ENCODE data around the gene CD8B2. TPM values are rescaled to one million over a fixed set of nuclear protein-coding genes. Genes with fewer than 3 reads are reported as not detected.
"Not testable (repeated sequence)": the region's sequence is repeated elsewhere in the genome, so short reads cannot be mapped to it uniquely, and the experiment has no call there.

The CD8B2 gene
- 0.23 TPM for polyA plus RNA-seq (ENCODE audit: insufficient read length)
- long read RNA-seq, donor 1 = 0 reads
- long read RNA-seq, donor 2 = 0 reads
- long read RNA-seq, donor 3 = 0 reads
- long read RNA-seq, donor 4 = 0 reads
- long read RNA-seq, donor 5 = 0 reads
- long read RNA-seq, donor 6 = 0 reads
- long read RNA-seq, donor 7, full-length matches to known transcripts = 1 of 1 reads
- long read RNA-seq, donor 7, partial matches to known transcripts = 0 of 1 reads
- long read RNA-seq, donor 7, other reads (novel, unspliced or antisense) = 0 of 1 reads
- long read RNA-seq, donor 8 = 0 reads

DNA sequence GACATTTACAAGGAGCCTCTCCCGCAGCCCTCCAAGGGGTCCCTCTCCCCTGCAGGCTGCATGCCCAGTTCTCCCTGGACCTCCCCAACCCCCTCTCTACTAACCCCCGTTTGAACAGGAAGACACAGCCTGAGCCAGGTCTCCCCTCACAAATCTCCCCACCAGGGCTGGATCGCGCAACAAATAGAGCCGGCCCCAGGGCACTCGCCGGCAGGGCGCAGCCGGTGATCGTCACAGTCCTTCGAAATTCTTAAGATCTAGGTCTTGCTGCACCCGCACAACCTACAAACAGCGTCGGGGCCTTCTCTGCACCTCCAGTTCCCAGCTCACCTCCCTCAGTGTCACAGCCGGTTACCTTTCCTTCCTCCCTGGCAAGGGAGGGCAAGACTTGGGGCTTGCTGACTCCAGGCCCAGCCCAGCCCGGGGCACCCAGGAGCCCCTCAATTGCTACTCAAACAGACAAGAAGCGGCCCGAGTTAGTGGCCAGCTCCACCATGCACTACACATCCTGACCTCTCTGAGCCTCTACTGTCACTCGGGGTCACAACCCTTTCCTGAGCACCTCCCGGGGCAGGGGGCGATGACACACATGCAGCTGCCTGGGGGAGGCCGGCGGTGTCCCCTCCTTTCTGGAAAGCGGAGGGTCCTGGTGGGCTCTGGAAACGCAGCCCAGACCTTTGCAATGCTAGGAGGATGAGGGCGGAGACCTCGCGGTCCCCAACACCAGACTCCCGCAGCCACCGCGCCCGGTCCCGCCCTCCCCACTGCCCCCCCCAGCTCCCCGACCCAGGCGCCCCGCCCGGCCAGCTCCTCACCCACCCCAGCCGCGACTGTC is at the start of gene CD8B2:
Gene CD8B2 (plus strand): TSS at position 814 of the 835 bp plus-strand sequence. CDS start 63 bp downstream, outside the sequence.
- DNase-seq = not testable (repeated sequence)

DNA sequence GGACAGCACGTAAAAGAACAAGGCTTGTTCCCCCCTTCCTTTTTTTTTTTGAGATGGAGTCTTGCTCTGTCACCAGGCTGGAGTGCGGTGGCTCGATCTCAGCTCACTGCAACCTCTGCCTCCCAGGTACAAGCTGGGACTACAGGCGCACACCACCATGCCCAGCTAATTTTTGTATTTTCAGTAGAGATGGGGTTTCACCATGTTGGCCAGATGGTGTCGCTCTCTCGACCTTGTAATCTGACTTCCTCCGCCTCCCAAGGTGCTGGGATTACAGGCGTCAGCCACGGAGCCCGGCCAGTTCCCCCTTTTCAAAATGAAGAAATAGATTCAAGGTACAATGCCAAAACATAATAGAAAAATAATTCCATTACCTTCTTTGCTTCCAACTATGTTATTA is 25.3 kb upstream of the CD8B2 start:
- DNase-seq = not testable (repeated sequence)

DNA sequence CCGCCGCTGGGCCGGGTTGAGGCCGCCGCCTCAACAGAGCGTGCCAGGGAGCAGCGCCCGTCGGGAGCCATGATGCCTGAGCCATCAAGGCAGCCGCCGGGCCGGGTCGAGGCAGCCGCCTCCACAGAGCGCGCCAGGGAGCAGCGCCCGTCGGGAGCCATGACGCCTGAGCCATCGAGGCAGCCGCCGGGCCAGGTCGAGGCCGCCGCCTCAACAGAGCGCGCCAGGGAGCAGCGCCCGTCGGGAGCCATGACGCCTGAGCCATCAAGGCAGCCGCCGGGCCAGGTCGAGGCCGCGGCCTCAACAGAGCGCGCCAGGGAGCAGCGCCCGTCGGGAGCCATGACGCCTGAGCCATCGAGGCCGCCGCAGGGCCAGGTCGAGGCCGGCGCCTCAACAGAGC is 19.6 kb upstream of the CD8B2 start:
- DNase-seq = not testable (repeated sequence)

DNA sequence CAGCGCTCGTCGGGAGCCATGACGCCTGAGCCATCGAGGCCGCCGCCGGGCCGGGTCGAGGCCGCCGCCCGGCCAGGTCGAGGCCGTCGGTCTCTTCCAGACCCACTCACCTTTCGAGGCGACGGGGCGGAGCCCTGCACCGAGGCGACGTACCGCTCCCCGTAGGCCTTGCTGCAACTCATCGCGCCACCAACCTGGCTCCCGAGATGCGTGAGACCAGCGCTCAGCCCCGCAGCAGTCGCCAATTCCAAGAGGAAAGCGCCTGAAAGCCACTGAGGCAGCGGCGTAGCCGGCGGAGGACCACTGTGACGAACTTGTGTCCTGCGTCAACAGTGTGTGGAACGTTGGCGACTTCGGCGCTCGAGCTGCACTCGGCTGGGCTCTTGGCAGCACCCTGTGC is 19.1 kb upstream of the CD8B2 start, which contains the start of gene RGPD3:
Gene RGPD3 (minus strand): TSS at position 307 of the 400 bp plus-strand sequence. CDS start 125 bp downstream, at position 182.
- not testable (repeated sequence) for DNase-seq

DNA sequence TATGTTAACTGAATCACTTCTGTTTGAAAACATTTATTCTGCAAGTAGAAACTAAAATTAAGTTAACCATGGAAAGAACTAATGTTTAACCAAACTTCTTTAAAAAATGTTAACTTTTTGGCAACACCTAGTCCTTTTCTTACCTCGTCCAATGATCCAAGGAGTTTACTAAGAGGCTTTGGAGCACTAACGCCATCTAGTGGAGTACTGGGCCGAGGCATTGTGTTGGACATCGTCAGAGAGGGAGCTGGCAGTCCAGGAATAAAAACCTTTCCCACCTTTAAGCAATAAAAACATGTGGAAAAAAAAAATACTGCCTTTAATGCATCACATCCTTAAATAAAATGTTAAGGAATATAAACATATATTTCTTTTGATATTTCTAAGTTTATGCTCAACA is 16.5 kb upstream of the CD8B2 start:
- DNase-seq = not testable (repeated sequence)

DNA sequence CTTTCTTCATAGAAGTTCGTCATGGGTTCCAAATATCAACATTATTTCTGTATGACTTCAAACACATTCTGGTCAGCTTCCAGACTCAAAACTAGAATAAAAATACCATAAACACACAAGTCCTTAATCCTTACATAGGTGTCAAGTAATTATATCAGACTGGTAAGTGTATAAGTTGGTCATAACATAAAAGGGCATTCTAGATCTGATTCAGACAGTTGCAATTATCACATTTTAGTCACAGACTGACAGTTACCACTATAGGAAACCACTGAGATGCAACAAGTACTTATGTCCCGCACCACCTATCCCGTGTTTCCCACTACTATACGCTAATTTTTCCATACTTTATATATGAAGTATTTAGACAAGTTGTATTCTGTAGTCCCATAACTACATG is 9.5 kb upstream of the CD8B2 start:
- not testable (repeated sequence) for DNase-seq

DNA sequence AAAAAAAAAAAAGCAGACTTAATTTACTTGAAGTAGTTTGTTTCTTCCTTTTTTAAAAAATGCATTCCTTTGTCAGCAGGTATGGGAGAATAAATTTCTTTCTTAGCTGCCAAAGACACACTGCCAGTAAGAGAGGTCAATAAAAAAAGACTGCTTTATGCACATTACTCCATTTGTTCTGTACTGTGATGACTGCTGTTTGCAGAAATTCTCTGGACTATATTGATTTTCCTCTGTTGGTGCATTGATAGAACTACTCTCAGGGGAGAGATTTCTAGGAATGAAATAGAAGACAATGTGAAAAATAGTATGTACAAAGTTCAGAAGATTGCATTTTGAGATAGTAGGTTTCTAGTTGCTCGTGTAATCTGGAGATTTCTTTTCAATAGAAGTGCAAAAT is 7.6 kb upstream of the CD8B2 start:
- not testable (repeated sequence) for DNase-seq

DNA sequence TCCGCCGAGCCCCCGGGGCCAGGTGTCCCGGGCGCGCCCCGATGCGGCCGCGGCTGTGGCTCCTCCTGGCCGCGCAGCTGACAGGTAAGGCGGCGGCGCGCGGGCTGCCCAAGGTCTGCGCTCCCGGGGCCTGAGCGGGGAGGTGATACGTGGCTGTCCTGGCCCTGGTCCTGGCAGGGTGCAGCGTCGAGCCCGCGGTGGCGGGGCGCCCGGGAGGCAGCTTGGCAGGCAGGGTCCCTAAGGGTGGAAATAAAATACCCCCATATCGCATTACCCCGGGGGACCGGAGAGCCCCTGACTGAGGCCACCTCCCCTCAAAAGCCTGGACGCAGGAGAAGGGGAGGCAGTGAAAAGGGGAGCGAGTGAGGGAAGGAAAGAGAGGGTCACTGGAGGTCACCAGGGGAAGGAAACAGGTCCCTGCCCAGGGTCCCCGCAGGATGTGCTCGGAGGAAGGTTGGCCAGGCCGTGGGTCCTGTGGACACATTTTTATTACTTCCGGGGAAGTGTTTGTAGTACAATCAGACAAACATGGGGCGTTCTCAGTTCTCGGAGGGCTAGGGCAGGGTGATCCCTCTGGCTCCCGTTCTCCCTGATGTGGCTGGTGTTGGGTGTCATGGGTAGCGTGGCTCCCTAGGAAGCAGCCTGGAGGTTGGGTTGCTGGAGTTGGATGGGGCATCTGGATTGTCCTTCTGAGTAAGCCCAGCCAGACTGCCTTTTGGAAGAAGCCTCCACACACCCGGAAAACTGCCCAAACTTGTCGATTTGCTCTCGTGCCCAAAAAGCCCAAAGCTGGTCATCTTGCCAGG is 425 bp downstream of the CD8B2 start:
- DNase-seq = not testable (repeated sequence)

DNA sequence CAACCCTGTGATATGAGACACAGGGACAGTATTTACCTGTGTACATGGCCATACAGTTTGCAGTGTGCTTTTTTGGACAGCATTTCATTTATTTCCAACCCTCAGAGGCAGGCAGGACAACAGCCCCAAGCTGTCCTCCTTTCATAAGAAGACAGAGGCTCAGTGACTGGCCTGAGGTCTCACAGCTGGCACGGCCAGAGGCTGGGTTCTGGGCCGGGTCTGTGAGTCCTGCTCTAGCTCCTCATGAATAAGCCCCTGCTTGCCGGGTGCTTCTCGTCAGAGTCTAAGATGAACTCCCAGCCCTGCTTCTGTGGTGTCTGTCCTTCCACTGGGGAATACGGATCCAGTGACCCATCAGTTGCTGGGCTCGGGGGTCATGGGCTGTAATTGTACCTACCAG is 2.5 kb downstream of the CD8B2 start:
- not testable (repeated sequence) for DNase-seq

DNA sequence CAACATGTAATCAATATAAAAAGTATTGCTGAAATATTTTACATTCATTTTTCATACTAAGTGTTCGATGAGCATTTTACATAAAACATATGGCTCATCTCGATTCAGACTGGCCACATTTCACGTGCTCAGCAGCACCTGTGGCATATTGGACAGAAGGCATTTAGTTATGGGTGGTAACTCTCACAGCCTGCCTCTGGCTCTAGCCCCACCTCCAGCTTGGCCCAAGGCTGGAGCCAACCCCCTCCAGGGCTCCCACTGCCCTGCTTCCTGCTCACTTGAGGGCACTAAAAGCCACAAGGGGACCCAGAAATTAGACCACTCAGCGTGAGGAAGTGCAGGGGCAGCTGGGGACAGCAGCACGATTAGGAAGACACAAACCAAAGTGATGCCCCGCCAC is 5.2 kb downstream of the CD8B2 start:
- not testable (repeated sequence) for DNase-seq

DNA sequence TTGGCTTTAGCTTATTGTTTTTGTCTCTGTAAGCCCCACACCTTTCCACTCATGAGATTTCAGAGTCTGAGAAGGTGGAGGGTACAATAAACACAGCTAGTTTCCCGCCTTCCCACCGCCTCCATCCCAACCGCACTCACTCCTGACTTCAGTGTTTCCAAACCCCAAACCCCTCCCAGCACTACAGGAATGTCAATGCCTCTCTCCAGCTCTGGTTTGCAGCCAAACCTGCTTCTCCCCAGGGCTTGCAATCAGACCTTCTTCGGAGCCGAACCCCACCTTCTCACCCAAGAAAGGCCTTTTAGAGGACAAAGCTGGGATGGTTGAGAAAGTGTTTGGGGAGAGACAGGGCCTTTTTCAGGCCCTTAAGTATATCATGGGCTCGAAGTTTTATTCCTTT is 5.7 kb downstream of the CD8B2 start:
- not testable (repeated sequence) for DNase-seq

DNA sequence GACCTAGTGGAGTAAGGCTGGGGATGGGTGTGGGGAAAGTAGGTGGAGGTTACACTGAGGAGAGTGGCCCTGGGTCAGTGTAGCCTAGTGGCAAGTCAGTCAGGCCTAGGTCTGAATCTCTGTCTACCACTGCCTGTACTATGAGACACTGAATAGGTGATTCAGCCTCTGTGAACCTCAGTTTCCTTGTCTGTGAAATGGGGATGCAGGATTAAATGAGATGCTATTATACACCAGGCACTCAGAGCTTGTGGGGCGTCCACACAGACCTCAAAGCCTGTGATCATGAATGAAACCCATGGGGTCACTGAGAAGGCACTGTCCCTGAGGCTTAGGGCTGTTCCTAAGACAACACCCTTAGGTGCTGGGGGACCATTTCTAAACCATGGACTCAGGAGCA is 11.4 kb downstream of the CD8B2 start:
- DNase-seq = not testable (repeated sequence)

DNA sequence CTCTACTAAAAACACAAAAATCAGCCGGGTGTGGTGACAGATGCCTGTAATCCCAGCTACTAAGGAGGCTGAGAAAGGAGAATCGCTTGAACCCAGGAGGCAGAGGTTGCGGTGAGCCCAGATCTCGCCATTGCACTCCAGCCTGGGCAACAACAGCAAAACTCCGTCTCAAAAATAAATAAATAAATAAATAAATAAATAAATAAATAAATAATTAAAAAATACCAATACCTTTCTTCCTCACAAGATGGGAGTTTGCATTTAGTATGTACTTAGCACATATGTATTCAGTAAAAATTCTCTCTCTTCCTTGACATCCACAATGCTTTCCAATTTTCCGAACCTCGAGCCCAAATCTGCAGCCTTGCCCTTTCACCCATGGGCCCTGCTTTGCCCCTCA is 13.2 kb downstream of the CD8B2 start:
- not testable (repeated sequence) for DNase-seq

DNA sequence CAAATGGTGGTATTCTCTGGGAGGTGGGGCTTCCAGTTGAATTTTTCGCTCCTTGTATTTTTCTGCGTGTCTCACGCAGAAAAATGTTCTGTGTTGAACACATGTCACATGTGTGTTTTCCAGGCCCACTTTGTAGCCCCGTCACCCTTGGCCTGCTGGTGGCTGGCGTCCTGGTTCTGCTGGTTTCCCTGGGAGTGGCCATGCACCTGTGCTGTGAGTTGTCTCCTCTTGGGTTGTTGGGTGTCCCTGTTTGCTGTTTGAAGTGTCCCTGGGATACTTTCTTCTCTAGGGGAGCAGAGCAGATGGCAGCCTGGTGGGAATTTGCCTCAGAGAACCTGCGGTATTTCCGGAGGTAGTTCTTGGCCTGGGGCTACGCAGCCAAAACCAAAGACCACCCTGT is 15.2 kb downstream of the CD8B2 start:
- DNase-seq = not testable (repeated sequence)

DNA sequence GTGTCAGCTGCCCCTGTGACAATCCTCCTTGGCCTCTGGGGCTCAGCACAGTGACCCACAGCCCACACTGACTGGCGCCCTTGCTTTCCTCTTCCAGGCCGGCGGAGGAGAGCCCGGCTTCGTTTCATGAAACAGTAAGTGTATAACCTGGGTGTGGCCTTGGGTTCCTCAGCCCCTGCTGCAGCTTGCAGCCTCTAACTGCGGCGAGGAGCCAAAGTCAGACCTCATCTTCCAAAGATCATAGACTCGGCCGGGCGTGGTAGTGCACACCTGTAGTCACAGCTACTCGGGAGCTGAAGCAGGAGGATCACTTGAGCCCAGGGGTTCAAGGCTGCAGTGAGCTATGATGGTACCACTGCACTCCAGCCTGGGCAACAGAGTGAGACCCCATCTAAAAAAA is 17.0 kb downstream of the CD8B2 start:
- DNase-seq = not testable (repeated sequence)

DNA sequence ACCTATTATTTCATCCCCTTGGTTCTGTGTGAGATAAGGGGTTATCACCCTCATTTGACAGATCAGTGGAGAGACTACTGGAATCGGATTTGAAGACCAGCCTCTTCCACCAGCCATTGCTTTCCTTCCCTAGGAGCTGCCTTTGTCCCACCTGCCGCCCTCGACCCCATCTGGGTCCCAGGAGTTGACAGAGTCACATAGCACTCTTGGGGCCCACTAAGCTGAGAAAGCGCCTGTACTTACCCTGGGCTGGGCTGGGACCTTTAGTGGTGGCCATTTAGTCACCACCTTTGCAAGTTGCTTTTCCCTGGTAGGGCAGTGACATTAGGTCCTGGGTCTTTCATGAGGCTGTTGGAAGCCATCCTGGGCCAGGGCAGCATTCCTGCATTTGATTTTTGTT is 17.6 kb downstream of the CD8B2 start:
- DNase-seq = not testable (repeated sequence)

DNA sequence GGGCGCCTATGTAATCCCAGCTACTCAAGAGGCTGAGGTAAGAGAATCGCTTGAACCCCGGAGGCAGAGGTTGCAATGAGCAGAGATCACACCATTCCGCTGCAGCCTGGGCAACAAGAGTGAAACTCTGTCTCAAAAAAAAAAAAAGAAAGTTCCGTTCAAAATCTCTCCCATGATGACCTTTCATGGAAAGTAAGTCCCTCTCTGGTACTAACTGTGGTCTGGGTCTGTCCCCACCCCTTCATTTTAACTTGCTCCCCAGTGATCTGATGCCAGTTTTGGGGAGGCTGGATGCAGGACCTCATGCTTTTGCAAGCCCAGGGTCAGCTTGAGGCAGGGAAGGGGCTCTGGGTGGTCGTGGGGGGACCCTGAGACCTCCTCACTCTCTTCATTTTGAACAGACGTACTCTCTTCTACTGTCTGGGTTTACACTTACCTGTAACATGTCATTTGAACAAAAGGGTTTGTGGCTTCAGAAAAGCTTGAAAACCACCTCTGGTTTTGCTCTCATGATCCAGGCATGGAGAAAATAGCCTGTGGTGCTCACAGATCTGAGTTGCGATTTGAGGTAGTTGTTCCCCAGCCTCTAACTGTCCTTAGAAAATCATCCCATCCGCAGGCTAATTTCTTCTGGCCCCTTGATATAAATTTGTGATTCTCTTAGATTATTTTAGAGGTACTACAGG is 19.0 kb downstream of the CD8B2 start:
- not testable (repeated sequence) for DNase-seq

DNA sequence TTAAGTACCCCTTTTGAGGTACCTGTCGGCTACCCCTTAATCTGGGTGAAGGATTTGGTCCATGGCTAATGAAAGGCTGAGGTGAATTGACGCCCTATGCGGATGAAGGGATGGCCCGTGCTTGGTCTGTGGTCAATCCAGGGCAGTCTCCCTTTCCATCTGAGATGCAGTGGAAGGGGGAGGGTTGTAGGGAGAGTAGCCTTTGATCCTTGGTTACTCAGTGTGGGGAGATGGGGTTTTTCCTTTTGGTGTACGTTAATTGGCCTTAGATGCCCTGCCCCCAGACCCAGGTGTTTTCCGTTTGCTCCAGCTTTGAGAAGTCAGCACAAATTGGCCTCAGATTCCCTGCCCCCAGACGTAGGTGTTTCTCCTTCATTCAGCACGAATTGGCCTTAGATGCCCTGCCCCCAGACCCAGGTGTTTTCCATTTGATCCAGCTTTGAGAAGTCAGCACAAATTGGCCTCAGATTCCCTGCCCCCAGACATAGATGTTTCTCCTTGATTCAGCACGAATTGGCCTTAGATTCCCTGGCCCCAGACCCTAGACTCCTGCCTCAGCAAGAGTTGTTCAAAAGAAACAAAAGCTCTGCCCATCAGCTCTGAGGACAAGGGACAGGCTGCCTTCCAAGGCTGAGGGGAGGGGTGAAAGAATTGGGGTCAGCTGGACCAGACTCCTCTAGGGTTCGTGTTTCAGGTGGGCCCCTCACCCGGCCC is 21.7 kb downstream of the CD8B2 start:
- not testable (repeated sequence) for DNase-seq

DNA sequence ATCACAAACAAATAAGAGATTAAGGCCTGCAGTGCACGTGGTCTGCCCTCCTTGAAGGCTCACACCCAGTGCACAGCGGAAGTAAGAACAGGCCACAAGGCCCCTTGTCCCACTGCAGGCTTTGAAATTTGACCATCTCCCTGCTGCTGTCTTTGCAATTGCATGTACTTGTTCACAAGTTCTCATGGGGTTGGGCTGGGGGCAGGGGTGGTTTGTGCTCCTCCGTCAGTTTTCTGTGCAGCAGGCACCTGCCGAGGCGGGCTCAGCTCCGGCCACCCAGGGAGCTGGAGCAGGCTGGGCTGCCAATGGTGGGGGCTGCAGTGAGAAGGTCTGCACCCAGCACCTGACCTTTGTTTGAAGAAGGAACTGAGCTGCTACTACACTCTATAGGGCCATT is 22.2 kb downstream of the CD8B2 start:
- not testable (repeated sequence) for DNase-seq

DNA sequence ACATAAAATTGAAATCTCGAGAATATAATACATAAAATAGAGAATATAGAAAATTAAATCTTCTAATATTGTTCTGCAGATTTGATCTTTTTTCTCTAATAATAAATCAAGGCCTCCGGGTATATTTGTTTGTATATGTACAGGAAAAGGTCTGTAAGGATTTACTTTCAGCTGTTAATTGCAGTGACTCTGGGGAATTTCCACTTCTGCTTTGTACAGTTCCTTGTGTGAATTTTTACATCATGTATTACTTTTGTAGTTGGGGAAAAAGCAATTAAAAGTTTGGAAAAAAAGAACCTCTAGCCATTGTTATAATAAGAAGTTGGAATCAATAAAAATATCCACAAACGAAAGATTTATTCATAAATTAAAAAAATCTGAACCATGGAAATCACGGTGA is 23.6 kb downstream of the CD8B2 start:
- not testable (repeated sequence) for DNase-seq

DNA sequence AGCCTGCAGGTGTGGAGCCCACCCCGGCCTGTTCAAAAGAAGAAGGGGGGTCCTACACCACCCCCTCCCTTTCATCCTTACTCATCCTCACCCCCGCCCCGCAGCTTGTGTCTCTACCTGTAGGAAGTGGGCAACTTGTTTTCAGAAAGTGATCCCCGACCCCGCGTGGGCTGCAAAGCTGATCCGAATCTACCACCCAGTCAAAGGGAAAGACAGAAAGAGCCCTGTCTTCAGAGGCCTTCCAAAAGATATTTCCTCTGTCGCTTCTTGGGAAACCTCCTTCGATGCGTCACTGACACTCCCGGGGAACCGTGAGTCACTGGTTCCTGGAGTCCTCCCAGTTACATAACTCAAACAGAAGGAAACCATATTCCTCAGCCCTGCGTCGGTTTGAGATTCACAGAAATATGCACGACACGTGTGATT is 24.3 kb downstream of the CD8B2 start:
- DNase-seq = not testable (repeated sequence)
